Type B pancreatic cell (in vitro differentiated cells): ENCODE measurements around the gene CNOT1. TPM values are rescaled to one million over a fixed set of nuclear protein-coding genes. Genes with fewer than 3 reads are reported as not detected.

Experiments
- DNase-seq: peaks from one replicate; pipeline ENCODE4 v3.0.0; 2021; ENCODE audit warnings: mixed read lengths; ENCODE audit not compliant: unreplicated experiment; ENCODE audit errors: extremely low spot score
- H3K27ac Mint-ChIP-seq: 2 replicates; pipeline ENCODE4 v1.8.0; 2021; ENCODE audit warnings: mild to moderate bottlenecking, mixed read lengths
- H3K27me3 Mint-ChIP-seq: 2 replicates; pipeline ENCODE4 v1.8.0; 2021; ENCODE audit warnings: mixed read lengths
- H3K36me3 Mint-ChIP-seq: 2 replicates; pipeline ENCODE4 v1.8.0; 2021; ENCODE audit warnings: mixed read lengths
- H3K4me1 Mint-ChIP-seq: one replicate; pipeline ENCODE4 v1.8.0; 2021; ENCODE audit warnings: mixed read lengths; ENCODE audit not compliant: unreplicated experiment
- H3K4me3 Mint-ChIP-seq: 2 replicates; pipeline ENCODE4 v1.8.0; 2021; ENCODE audit warnings: mild to moderate bottlenecking, mixed read lengths
- H3K9me3 Mint-ChIP-seq: 2 replicates; pipeline ENCODE4 v1.8.0; 2021; ENCODE audit warnings: mixed read lengths
- CTCF ChIP-seq: fragments of 200-600 bp; sonication (generic); conservative IDR thresholded peaks from 2 replicates; pipeline ENCODE4 v1.5.0; 2021; ENCODE audit warnings: antibody characterized with exemption, mild to moderate bottlenecking
- total RNA-seq: library from RNA; stranded (reverse); gene quantifications from 2 replicates; pipeline ENCODE4 v1.2.1, GENCODE V29; 2021; ENCODE audit warnings: low replicate concordance

CNOT1 gene
- total RNA-seq, 1 donor from 2014 or later = 216 TPM

- no peaks in the 10 kb centered on the region for H3K36me3 Mint-ChIP-seq
- no peaks in the 10 kb centered on the region for H3K27me3 Mint-ChIP-seq
- H3K27ac Mint-ChIP-seq = no peak overlapping the region
- DNase-seq = no peak
- H3K4me1 Mint-ChIP-seq = peaks cover 19% of the 10 kb centered on the region
- no peaks in the 10 kb centered on the region for H3K9me3 Mint-ChIP-seq
- H3K4me3 Mint-ChIP-seq = peak overlapping the region; percentile 35
- no peak for TF ChIP-seq CTCF
Observed at GRCh38 chr16:58498341-58499091, 131.1 kb downstream of the CNOT1 start.

- peak overlapping the region; percentile 46 for H3K27ac Mint-ChIP-seq
- H3K27me3 Mint-ChIP-seq = no peaks in the 10 kb centered on the region
- no peak for TF ChIP-seq CTCF
- no peaks in the 10 kb centered on the region for H3K9me3 Mint-ChIP-seq
- DNase-seq = no peak
- peaks cover 22% of the 10 kb centered on the region for H3K4me1 Mint-ChIP-seq
- no peaks in the 10 kb centered on the region for H3K36me3 Mint-ChIP-seq
- no peak overlapping the region for H3K4me3 Mint-ChIP-seq
Observed at GRCh38 chr16:58497935-58498334, 131.7 kb downstream of the CNOT1 start.

- Mint-ChIP-seq H3K27ac (peak overlapping the region; percentile 46), H3K36me3 (no peaks in the 10 kb centered on the region), H3K9me3 (no peaks in the 10 kb centered on the region), H3K27me3 (no peaks in the 10 kb centered on the region), H3K4me1 (peaks cover 26% of the 10 kb centered on the region), H3K4me3 (no peak overlapping the region)
- no peak for TF ChIP-seq CTCF
- no peak for DNase-seq
Observed at GRCh38 chr16:58497468-58497867, 132.2 kb downstream of the CNOT1 start.

GRCh38 chr16:58495521-58496331, 133.9 kb downstream of the CNOT1 start:
- Mint-ChIP-seq H3K27me3 (no peaks in the 10 kb centered on the region), H3K27ac (peak overlapping the region; percentile 83), H3K9me3 (no peaks in the 10 kb centered on the region), H3K36me3 (no peaks in the 10 kb centered on the region), H3K4me3 (peak overlapping the region; percentile 69), H3K4me1 (peaks cover 22% of the 10 kb centered on the region)
- TF ChIP-seq CTCF = no peak
- no peak for DNase-seq

- DNase-seq = peak; percentile 84
- Mint-ChIP-seq H3K27me3 (no peaks in the 10 kb centered on the region), H3K4me1 (peaks cover 22% of the 10 kb centered on the region), H3K4me3 (peak overlapping the region; percentile 69), H3K36me3 (no peaks in the 10 kb centered on the region), H3K27ac (peak overlapping the region; percentile 83), H3K9me3 (no peaks in the 10 kb centered on the region)
- peak; percentile 73 for TF ChIP-seq CTCF
Observed at GRCh38 chr16:58494981-58495520, 134.6 kb downstream of the CNOT1 start.
